WTC11 (cell line): ENCODE data around the gene TRIM46. TPM values are rescaled to one million over a fixed set of nuclear protein-coding genes. Genes with fewer than 3 reads are reported as not detected.
"Not testable (repeated sequence)": the region's sequence is repeated elsewhere in the genome, so short reads cannot be mapped to it uniquely, and the experiment has no call there.

Experiments used
- ATAC-seq: fragments of 200-7000 bp; cut with Tn5 transposase; 2 replicates; pipeline ENCODE4 v1.10.0; 2021; ENCODE audit warnings: mild to moderate bottlenecking, moderate library complexity
- CTCF ChIA-PET: fragments of 300-600 bp; sonication (Branson Sonifier 250); formaldehyde crosslinking; loops from one replicate; lab custom pipeline; 2021; ENCODE audit warnings: antibody characterized with exemption; lab: Charles Lee
- POLR2A ChIA-PET: fragments of 350-600 bp; sonication (Branson Sonifier 250); formaldehyde crosslinking; loops from one replicate; lab custom pipeline; 2021; ENCODE audit warnings: antibody characterized with exemption; lab: Charles Lee
- DNase-seq: peaks from one replicate; pipeline ENCODE4 v3.0.0; 2021; ENCODE audit warnings: low spot score
- H3K27ac Mint-ChIP-seq: 2 replicates; pipeline ENCODE4 v1.8.0; 2021; ENCODE audit warnings: mixed read lengths
- H3K27me3 Mint-ChIP-seq: 2 replicates; pipeline ENCODE4 v1.8.0; 2021; ENCODE audit warnings: low read depth, mild to moderate bottlenecking, moderate library complexity, mixed read lengths
- H3K36me3 Mint-ChIP-seq: 2 replicates; pipeline ENCODE4 v1.8.0; 2021; ENCODE audit warnings: mixed read lengths
- H3K4me1 Mint-ChIP-seq: 2 replicates; pipeline ENCODE4 v1.8.0; 2022; ENCODE audit warnings: mixed read lengths
- H3K4me3 Mint-ChIP-seq: 2 replicates; pipeline ENCODE4 v1.8.0; 2021; ENCODE audit warnings: mild to moderate bottlenecking, moderate library complexity, mixed read lengths
- H3K9me3 Mint-ChIP-seq: 2 replicates; pipeline ENCODE4 v1.8.0; 2021; ENCODE audit warnings: mixed read lengths
- ELF4 ChIP-seq: sonication (generic); formaldehyde crosslinking; IDR thresholded peaks from 2 replicates; pipeline ENCODE4 v1.8.1; 2022; ENCODE audit warnings: low read depth, mild to moderate bottlenecking, moderate library complexity, missing genetic modification reagents
- JUN ChIP-seq: sonication (generic); formaldehyde crosslinking; IDR thresholded peaks from 2 replicates; pipeline ENCODE4 v1.8.0; 2023; ENCODE audit warnings: mild to moderate bottlenecking, missing genetic modification reagents
- MXD4 ChIP-seq: fragments of 250-450 bp; sonication (Bioruptor Pico); IDR thresholded peaks from 2 replicates; pipeline ENCODE4 v1.8.0; 2021; ENCODE audit warnings: mild to moderate bottlenecking, moderate library complexity, borderline replicate concordance
- ZBTB21 ChIP-seq: sonication (generic); formaldehyde crosslinking; IDR thresholded peaks from 2 replicates; pipeline ENCODE4 v1.8.1; 2023; ENCODE audit warnings: mild to moderate bottlenecking, missing genetic modification reagents, borderline replicate concordance
- ZNF121 ChIP-seq: sonication (generic); formaldehyde crosslinking; IDR thresholded peaks from 2 replicates; pipeline ENCODE4 v1.8.0; 2023; ENCODE audit warnings: missing genetic modification reagents
- total RNA-seq: library from RNA; stranded (reverse); gene quantifications from 3 replicates; pipeline ENCODE4 v1.2.3, GENCODE V29; 2021
- TF ChIP-seq, protein P1 (sequence below): sonication (generic); formaldehyde crosslinking; IDR thresholded peaks from 2 replicates; pipeline ENCODE4 v1.8.0; 2022; ENCODE audit warnings: mild to moderate bottlenecking, missing genetic modification reagents
- TF ChIP-seq, protein P2 (sequence below): sonication (generic); formaldehyde crosslinking; IDR thresholded peaks from 2 replicates; pipeline ENCODE4 v1.8.1; 2023; ENCODE audit warnings: mild to moderate bottlenecking, missing genetic modification reagents, moderate library complexity
- TF ChIP-seq, protein P3 (sequence below): fragments of 250-450 bp; sonication (Bioruptor Pico); IDR thresholded peaks from 2 replicates; pipeline ENCODE4 v1.8.0; 2021; ENCODE audit warnings: mild to moderate bottlenecking
- TF ChIP-seq, protein P4 (sequence below): fragments of 250-450 bp; sonication (Bioruptor Pico); IDR thresholded peaks from 2 replicates; pipeline ENCODE4 v1.9.0; 2021; ENCODE audit warnings: mild to moderate bottlenecking

TRIM46 gene
- total RNA-seq, 1 experiment from 2014 or later = 22.1 TPM

DNA sequence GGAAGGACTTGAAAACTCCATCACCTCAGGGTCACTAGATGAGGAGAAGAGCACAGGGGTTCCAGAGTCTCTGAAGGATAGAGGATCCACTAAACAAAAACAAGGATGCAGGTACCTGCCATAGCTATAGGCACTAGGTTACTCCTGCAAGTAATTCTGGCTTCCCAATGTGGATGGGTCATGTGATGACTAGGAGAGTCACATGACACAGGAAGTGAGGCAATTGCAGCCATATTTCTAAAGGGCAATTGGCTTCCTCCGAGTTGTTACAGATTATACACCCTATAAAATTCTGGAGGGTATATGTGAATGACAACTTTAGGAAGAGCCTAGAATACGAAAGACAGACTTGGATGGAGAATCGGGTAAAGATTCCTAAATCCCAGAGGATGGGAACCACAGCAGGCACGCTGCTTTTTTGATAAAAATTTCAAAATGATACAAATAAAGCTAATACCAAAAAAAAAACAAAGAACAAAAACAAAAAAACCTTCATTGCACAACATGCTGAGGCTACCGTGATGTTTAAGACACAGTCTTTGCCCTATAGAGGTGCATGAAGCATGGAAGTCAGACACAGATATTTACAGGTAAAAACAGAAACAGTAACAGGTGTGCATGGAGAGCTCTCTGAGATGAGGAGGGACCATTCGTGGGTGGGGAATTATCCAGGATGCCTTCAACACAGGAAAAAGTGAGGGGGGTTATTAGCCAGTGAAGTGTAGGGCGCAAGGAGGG lies 45.4 kb downstream of the TRIM46 start:
- H3K27me3 Mint-ChIP-seq = no peaks in the 10 kb centered on the region
- peaks cover 12% of the 10 kb centered on the region for H3K4me1 Mint-ChIP-seq
- TF ChIP-seq, protein P1, sequence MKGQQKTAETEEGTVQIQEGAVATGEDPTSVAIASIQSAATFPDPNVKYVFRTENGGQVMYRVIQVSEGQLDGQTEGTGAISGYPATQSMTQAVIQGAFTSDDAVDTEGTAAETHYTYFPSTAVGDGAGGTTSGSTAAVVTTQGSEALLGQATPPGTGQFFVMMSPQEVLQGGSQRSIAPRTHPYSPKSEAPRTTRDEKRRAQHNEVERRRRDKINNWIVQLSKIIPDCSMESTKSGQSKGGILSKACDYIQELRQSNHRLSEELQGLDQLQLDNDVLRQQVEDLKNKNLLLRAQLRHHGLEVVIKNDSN (CRISPR knock-in tag) = peak; percentile 98
- TF ChIP-seq, protein P2, sequence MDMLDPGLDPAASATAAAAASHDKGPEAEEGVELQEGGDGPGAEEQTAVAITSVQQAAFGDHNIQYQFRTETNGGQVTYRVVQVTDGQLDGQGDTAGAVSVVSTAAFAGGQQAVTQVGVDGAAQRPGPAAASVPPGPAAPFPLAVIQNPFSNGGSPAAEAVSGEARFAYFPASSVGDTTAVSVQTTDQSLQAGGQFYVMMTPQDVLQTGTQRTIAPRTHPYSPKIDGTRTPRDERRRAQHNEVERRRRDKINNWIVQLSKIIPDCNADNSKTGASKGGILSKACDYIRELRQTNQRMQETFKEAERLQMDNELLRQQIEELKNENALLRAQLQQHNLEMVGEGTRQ (CRISPR knock-in tag) = peak; percentile 97
- TF ChIP-seq ZNF121 (CRISPR knock-in tag) (no peak), ELF4 (no peak), MXD4 (CRISPR knock-in tag) (no peak), JUN (CRISPR knock-in tag) (no peak)
- TF ChIP-seq, protein P3, sequence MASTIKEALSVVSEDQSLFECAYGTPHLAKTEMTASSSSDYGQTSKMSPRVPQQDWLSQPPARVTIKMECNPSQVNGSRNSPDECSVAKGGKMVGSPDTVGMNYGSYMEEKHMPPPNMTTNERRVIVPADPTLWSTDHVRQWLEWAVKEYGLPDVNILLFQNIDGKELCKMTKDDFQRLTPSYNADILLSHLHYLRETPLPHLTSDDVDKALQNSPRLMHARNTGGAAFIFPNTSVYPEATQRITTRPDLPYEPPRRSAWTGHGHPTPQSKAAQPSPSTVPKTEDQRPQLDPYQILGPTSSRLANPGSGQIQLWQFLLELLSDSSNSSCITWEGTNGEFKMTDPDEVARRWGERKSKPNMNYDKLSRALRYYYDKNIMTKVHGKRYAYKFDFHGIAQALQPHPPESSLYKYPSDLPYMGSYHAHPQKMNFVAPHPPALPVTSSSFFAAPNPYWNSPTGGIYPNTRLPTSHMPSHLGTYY (CRISPR knock-in tag) = no peak
- peak overlapping the region; percentile 82 for H3K27ac Mint-ChIP-seq
- DNase-seq = no peak
- peak; percentile 28 for ATAC-seq
- peak overlapping the region; percentile 56 for H3K4me3 Mint-ChIP-seq
- CTCF ChIA-PET = interaction anchor here (1.0 to 2.6 kb wide), 5 partner anchors 12 to 46 kb away, joined by 3 to 14 read pairs (median 8); partner anchors contain the start of genes KRTCAP2 and THBS3
- H3K36me3 Mint-ChIP-seq = peaks cover 5% of the 10 kb centered on the region
- H3K9me3 Mint-ChIP-seq = no peaks in the 10 kb centered on the region
- POLR2A ChIA-PET = interaction anchor here (0.7 to 1.5 kb wide), 3 partner anchors 15 to 24 kb away, joined by 3 to 4 read pairs (median 3); no protein-coding TSS in a partner anchor

DNA sequence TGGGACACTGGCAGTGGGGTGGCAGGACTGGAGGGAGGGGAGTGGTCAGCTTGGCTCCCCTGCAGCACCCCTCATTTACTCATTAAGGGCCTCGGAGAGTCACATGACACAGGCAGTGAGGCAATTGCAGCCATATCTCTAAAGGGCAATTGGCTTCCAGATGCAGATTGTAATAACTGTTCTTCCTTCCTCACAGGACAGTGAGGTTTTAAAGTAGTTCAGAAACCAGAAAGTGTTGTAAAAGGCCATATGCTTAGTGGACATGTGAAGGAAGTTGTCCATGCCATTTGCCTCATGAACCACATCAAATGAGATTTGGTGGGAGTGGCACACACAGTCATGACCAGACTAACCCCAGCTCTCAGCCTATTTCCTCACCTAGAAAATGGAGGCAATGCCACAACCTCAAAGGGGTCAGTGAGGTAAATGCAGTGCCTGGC lies 46.0 kb downstream of the TRIM46 start:
- POLR2A ChIA-PET = interaction anchor here (0.7 to 1.5 kb wide), 3 partner anchors 16 to 25 kb away, joined by 3 to 4 read pairs (median 3); no protein-coding TSS in a partner anchor
- ATAC-seq (peak; percentile 68), DNase-seq (peak; percentile 27)

DNA sequence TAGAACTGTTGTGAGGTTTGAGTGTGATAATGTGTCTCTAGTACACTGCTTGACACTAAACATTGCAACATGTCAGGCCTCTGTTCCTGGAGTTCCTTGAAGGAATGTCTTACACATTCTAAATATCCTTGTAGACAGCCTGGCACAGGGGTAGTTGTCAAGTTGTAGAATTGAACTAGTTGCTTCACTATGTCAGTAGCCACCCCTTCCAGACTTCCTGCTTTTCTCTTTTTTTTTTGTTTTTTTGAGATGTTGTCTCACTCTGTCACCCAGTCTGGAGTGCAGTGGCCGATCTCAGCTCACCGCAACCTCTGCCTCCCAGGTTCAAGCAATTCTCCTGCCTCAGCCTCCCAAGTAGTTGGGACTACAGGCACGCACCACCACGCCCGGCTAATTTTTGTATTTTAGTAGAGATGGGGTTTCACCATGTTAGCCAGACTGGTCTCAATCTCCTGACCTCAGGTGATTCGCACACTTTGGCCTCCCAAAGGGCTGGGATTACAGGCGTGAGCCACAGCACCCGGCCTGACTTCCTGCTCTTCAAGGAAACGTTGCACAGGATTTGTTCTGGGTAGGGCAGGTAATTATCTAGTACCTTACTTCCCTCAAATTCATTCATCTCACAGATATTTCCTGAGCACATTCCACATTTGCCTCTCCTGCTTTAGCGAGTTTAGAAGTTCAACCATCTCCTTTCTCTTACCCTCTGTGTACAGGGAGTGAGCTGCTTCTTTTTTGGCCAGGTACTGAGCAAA lies 46.7 kb downstream of the TRIM46 start:
- H3K27ac Mint-ChIP-seq = peak overlapping the region; percentile 45; the same call in 1 of the 2 replicates
- ATAC-seq, POLR2A ChIA-PET, H3K4me3 Mint-ChIP-seq, H3K9me3 Mint-ChIP-seq, DNase-seq, H3K36me3 Mint-ChIP-seq, H3K27me3 Mint-ChIP-seq: not testable (repeated sequence)
- peaks cover 16% of the 10 kb centered on the region for H3K4me1 Mint-ChIP-seq
- CTCF ChIA-PET = interaction anchor here (1.5 kb wide), 1 partner anchor 30 kb away, joined by 6 read pairs; no protein-coding TSS in a partner anchor

More for the DNA sequence above, 46.0 kb downstream of the TRIM46 start:
- H3K36me3 Mint-ChIP-seq = peaks cover 5% of the 10 kb centered on the region
- no peaks in the 10 kb centered on the region for H3K27me3 Mint-ChIP-seq
- peak overlapping the region; percentile 56 for H3K4me3 Mint-ChIP-seq
- CTCF ChIA-PET = interaction anchor here (1.0 to 2.6 kb wide), 5 partner anchors 13 to 47 kb away, joined by 3 to 14 read pairs (median 8); partner anchors contain the start of genes KRTCAP2 and THBS3
- TF ChIP-seq, protein P2 (CRISPR knock-in tag) = peak; percentile 95
- TF ChIP-seq, protein P1 (CRISPR knock-in tag) = peak; percentile 95
- TF ChIP-seq, protein P4, sequence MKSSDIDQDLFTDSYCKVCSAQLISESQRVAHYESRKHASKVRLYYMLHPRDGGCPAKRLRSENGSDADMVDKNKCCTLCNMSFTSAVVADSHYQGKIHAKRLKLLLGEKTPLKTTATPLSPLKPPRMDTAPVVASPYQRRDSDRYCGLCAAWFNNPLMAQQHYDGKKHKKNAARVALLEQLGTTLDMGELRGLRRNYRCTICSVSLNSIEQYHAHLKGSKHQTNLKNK (CRISPR knock-in tag) = no peak
- no peak for TF ChIP-seq ZBTB21 (CRISPR knock-in tag)
- TF ChIP-seq, all 79 proteins: peak for 2
- H3K9me3 Mint-ChIP-seq = no peaks in the 10 kb centered on the region
- peaks cover 12% of the 10 kb centered on the region for H3K4me1 Mint-ChIP-seq
- peak overlapping the region; percentile 82 for H3K27ac Mint-ChIP-seq
